ENCODE results near the gene OAS1. TPM values are rescaled to one million over a fixed set of nuclear protein-coding genes. Genes with fewer than 3 reads are reported as not detected.

OAS1 gene
- polyA plus RNA-seq, 1 donor (not counting 4 experiments of a cell fraction or from before 2014, with no cell fraction given) = 88.3 TPM

DNA sequence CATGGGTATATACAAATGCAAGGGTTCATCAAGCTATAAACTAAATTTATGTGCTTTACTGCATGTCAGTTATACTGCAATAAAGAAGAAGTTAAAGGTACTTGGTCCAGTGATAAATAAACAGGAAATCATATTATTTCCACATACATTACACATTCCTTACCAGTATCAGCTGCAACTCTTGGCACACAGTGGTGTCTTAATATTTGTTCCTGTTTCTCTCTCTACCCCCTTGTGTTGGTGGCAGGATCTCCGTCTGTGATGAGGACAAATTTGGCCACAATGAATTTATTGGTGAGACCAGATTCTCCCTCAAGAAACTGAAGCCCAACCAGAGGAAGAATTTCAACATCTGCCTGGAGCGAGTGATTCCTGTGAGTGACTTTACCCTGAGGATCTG, 19.2 kb upstream of the OAS1 start:
- Histone ChIP-seq H3K79me2 (ENCODE audit: control insufficient read depth, insufficient read depth, low read length) (no peaks in the 10 kb centered on the region), H3K36me3 (ENCODE audit: control insufficient read depth in 2 of 2, extremely low read depth in 1 of 2, insufficient read depth in 2 of 2, low read length in 2 of 2) (no peaks in the 10 kb centered on the region), H3K9ac (ENCODE audit: control insufficient read depth, extremely low read depth, insufficient read depth, low read length) (no peak overlapping the region), H3K27me3 (ENCODE audit: control insufficient read depth, extremely low read depth, insufficient read depth, low read length) (peaks cover 4% of the 10 kb centered on the region), H4K20me1 (ENCODE audit: control insufficient read depth, extremely low read depth, insufficient read depth, low read length) (no peaks in the 10 kb centered on the region), H3K4me1 (ENCODE audit: control insufficient read depth, extremely low read depth, insufficient read depth, low read length) (no peaks in the 10 kb centered on the region), H3K27ac (ENCODE audit: control insufficient read depth, insufficient read depth, low read length) (no peak overlapping the region), H2AFZ (ENCODE audit: control insufficient read depth, low read length) (no peak overlapping the region), H3K4me3 (ENCODE audit: control insufficient read depth in 2 of 3, extremely low read depth in 1 of 3, insufficient read depth in 2 of 3, low read depth in 1 of 3, low read length in 3 of 3) (no peak overlapping the region), H3K4me2 (ENCODE audit: control insufficient read depth, extremely low read depth, insufficient read depth, low read depth, low read length) (no peak overlapping the region), H3K9me3 (ENCODE audit: control insufficient read depth, low read depth, low read length) (no peaks in the 10 kb centered on the region), H3K9me1 (ENCODE audit: control insufficient read depth, extremely low read depth, insufficient read depth, low read length) (no peaks in the 10 kb centered on the region)
- FAIRE-seq (no peak), DNase-seq (ENCODE audit: low read depth, low spot score) (no peak)
- dilution Hi-C loops (cut with MboI; ENCODE audit: extremely low pct_ligation_motif_present, low sequenced_read_pairs) = no loop called here
- TF ChIP-seq, protein P1, sequence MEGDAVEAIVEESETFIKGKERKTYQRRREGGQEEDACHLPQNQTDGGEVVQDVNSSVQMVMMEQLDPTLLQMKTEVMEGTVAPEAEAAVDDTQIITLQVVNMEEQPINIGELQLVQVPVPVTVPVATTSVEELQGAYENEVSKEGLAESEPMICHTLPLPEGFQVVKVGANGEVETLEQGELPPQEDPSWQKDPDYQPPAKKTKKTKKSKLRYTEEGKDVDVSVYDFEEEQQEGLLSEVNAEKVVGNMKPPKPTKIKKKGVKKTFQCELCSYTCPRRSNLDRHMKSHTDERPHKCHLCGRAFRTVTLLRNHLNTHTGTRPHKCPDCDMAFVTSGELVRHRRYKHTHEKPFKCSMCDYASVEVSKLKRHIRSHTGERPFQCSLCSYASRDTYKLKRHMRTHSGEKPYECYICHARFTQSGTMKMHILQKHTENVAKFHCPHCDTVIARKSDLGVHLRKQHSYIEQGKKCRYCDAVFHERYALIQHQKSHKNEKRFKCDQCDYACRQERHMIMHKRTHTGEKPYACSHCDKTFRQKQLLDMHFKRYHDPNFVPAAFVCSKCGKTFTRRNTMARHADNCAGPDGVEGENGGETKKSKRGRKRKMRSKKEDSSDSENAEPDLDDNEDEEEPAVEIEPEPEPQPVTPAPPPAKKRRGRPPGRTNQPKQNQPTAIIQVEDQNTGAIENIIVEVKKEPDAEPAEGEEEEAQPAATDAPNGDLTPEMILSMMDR (optimal IDR thresholded peaks at IDR 0.05 in 1 of 3, IDR thresholded peaks at IDR 0.05 in 1 of 3, conservative IDR thresholded peaks at IDR 0.05 in 1 of 3; ENCODE audit: extremely low read depth in 1 of 3, insufficient read depth in 2 of 3, low read length in 3 of 3) = no peak
- no peak for TF ChIP-seq EZH2 (IDR thresholded peaks at IDR 0.05; ENCODE audit: low read length)

DNA sequence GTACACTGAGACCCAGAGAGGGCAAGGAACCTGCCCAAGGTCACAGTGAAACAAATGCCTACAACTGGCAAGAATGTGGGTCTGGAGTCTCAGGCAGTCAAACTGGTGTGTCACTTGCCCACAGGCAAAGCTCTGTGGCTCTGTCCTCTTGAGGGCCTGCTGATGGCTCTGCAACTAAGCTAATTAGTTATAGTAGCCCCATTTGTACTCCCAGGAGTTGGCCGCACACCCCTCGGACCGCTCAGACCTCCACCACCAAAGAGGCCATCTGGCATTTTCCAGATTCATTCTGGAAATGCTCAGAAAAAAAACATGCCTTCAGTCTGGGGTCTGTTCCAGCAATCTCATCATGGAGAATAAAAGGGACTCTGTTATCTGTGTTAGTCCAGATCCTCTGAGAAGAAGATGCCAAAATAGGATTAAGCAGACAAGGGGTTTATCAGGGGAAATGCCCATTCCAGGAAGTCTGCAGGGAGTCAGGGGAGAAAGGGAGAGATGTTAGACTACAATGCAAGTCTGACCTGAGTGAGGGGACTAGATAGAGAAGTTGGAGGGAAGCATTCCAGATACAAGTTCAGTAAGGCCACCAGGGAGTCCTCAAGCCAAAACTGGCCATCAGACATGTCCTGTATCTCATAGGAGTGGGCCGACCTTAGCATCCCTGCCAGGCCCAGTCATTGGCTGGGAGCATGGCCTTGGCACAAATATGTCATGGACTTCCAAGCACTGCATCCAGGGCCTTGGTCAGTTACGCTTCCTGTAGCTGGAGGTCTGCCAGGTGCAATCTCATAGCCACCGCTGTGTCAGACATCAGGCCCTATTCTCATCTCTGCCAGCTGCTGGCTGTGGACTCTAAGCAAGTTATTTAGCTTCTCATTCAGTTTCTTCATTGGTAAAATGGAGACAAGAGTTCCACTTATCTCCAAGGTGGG, 15.4 kb upstream of the OAS1 start:
- Histone ChIP-seq H3K27ac (ENCODE audit: control insufficient read depth, insufficient read depth, low read length) (no peak overlapping the region), H3K4me1 (ENCODE audit: control insufficient read depth, extremely low read depth, insufficient read depth, low read length) (no peaks in the 10 kb centered on the region), H3K9me3 (ENCODE audit: control insufficient read depth, low read depth, low read length) (no peaks in the 10 kb centered on the region), H3K79me2 (ENCODE audit: control insufficient read depth, insufficient read depth, low read length) (no peaks in the 10 kb centered on the region), H2AFZ (ENCODE audit: control insufficient read depth, low read length) (no peak overlapping the region), H3K9ac (ENCODE audit: control insufficient read depth, extremely low read depth, insufficient read depth, low read length) (no peak overlapping the region), H3K4me3 (ENCODE audit: control insufficient read depth in 2 of 3, extremely low read depth in 1 of 3, insufficient read depth in 2 of 3, low read depth in 1 of 3, low read length in 3 of 3) (no peak overlapping the region), H3K27me3 (ENCODE audit: control insufficient read depth, extremely low read depth, insufficient read depth, low read length) (no peaks in the 10 kb centered on the region), H4K20me1 (ENCODE audit: control insufficient read depth, extremely low read depth, insufficient read depth, low read length) (no peaks in the 10 kb centered on the region), H3K4me2 (ENCODE audit: control insufficient read depth, extremely low read depth, insufficient read depth, low read depth, low read length) (no peak overlapping the region), H3K9me1 (ENCODE audit: control insufficient read depth, extremely low read depth, insufficient read depth, low read length) (no peaks in the 10 kb centered on the region), H3K36me3 (ENCODE audit: control insufficient read depth in 2 of 2, extremely low read depth in 1 of 2, insufficient read depth in 2 of 2, low read length in 2 of 2) (no peaks in the 10 kb centered on the region)
- TF ChIP-seq EZH2 (IDR thresholded peaks at IDR 0.05; ENCODE audit: low read length) = no peak
- TF ChIP-seq, protein P1 (optimal IDR thresholded peaks at IDR 0.05 in 1 of 3, IDR thresholded peaks at IDR 0.05 in 1 of 3, conservative IDR thresholded peaks at IDR 0.05 in 1 of 3; ENCODE audit: extremely low read depth in 1 of 3, insufficient read depth in 2 of 3, low read length in 3 of 3) = no peak
- DNase-seq (ENCODE audit: low read depth, low spot score) (no peak), FAIRE-seq (no peak)
- dilution Hi-C loops (cut with MboI; ENCODE audit: extremely low pct_ligation_motif_present, low sequenced_read_pairs) = no loop called here
